Subcutaneous abdominal adipose tissue (tissue), 5 donors: ENCODE data around the gene MLH3.

Experiments
- H3K27ac ChIP-seq: one replicate; pipeline ENCODE4 v1.7.0; 2013; ENCODE audit warnings: low read depth, mild to moderate bottlenecking, inconsistent platforms, low read length, moderate library complexity
- H3K27me3 ChIP-seq, 5 donors: one replicate each; pipeline ENCODE4 v1.7.0; 2013; ENCODE audit warnings: low read length in 5 of 5, inconsistent platforms in 1 of 5; ENCODE audit not compliant: control insufficient read depth in 5 of 5, insufficient read depth in 4 of 5
- H3K36me3 ChIP-seq, 5 donors: one replicate each; pipeline ENCODE4 v1.7.0; 2013; ENCODE audit warnings: low read length in 5 of 5; ENCODE audit not compliant: control insufficient read depth in 5 of 5, insufficient read depth in 5 of 5
- H3K4me1 ChIP-seq, 5 donors: one replicate each; pipeline ENCODE4 v1.7.0; 2013; ENCODE audit warnings: low read length in 5 of 5, mild to moderate bottlenecking in 3 of 5, moderate library complexity in 1 of 5; ENCODE audit not compliant: control insufficient read depth in 5 of 5, insufficient read depth in 5 of 5
- H3K4me3 ChIP-seq, 5 donors: one replicate each; pipeline ENCODE4 v1.7.0; 2013; ENCODE audit warnings: low read length in 5 of 5, low read depth in 1 of 5
- H3K9ac ChIP-seq, 5 donors: one replicate each; pipeline ENCODE4 v1.7.0; 2013; ENCODE audit warnings: low read length in 5 of 5, mild to moderate bottlenecking in 4 of 5, moderate library complexity in 3 of 5
- H3K9me3 ChIP-seq, 5 donors: one replicate each; pipeline ENCODE4 v1.7.0; 2013; ENCODE audit warnings: low read length in 5 of 5; ENCODE audit not compliant: control insufficient read depth in 5 of 5
- donor health status: healthy.
- donor health status: healthy.
- donor health status: healthy.
- donor health status: healthy.
- donor health status: healthy.

MLH3 gene

DNA sequence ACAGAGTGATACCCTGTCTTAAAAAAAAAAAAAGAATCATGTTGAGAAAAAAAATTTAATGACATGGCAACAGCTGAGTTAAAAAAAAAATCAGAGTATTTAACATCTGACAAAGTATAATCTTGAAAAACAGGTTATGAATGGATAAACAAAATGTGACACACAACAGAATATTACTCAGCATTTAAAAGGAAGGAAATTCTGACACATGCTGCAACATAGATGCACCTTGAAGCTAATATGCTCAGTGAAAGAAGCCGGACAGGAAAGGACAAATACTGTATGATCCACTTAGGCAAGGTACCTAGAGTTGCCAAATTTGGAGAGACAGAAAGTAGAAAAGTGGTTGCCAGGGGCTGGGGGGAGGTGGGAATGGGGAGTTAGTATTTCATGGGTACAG is 67.9 kb downstream of the MLH3 start:
- no peak overlapping the region for H3K27ac ChIP-seq
- H3K36me3 ChIP-seq = no peaks in the 10 kb centered on the region
- H3K9me3 ChIP-seq = no peaks in the 10 kb centered on the region
- no peaks in the 10 kb centered on the region for H3K27me3 ChIP-seq
- no peak overlapping the region for H3K9ac ChIP-seq
- no peak overlapping the region for H3K4me3 ChIP-seq
- H3K4me1 ChIP-seq = peaks cover 2 to 29% (median 21%) of the 10 kb centered on the region in 5 donors

- Histone ChIP-seq H3K27me3 (no peaks in the 10 kb centered on the region), H3K36me3 (no peaks in the 10 kb centered on the region), H3K4me3 (no peak overlapping the region), H3K27ac (no peak overlapping the region), H3K9me3 (no peaks in the 10 kb centered on the region), H3K9ac (no peak overlapping the region), H3K4me1 (peaks cover 2 to 36% (median 27%) of the 10 kb centered on the region in 5 donors)
Observed at GRCh38 chr14:74982661-74983060, 68.6 kb downstream of the MLH3 start.

DNA sequence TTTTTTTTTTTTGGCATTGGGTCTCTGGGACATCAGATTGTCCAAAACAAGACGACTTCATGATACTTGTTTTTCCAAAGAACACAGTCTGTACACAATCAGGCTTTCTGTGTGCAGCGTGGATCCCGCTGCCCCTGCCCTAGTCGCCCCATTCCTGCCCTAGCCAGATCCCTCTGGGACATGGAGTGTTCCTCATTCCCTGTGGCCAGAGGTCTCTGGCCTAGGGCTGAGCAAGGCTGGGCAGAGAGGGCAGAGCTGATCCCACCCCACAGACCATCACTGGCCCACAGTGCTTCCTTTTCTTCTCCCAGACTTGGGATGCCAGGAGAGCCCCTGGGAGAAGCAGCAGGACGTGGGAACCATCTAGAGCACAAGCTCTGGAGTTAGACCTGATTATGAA is 69.4 kb downstream of the MLH3 start:
- H3K27ac ChIP-seq = no peak overlapping the region
- no peaks in the 10 kb centered on the region for H3K36me3 ChIP-seq
- H3K9me3 ChIP-seq = no peaks in the 10 kb centered on the region
- H3K9ac ChIP-seq = no peak overlapping the region
- no peak overlapping the region for H3K4me3 ChIP-seq
- H3K27me3 ChIP-seq = no peaks in the 10 kb centered on the region
- H3K4me1 ChIP-seq = peaks cover 2 to 38% (median 29%) of the 10 kb centered on the region in 5 donors

DNA sequence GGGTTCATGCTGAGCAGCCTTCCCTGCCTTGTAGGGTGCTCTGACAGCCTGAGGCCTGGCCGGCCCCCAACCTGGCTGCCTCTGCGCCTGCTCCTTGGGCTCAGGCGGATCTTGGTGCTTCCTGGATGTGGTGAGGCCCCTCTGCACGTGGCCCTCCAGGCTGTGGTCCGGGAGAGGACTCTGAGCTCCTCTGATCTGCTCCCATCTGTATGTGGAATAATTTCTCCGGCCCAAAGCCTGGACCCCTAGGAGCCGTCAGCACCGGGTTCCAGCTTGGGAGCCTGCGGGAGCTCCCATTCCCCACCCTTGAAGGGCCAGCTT is 69.8 kb downstream of the MLH3 start:
- H3K9me3 ChIP-seq = no peaks in the 10 kb centered on the region
- H3K27ac ChIP-seq = no peak overlapping the region
- no peaks in the 10 kb centered on the region for H3K36me3 ChIP-seq
- peaks cover 2 to 42% (median 31%) of the 10 kb centered on the region in 5 donors for H3K4me1 ChIP-seq
- H3K4me3 ChIP-seq = no peak overlapping the region
- no peaks in the 10 kb centered on the region for H3K27me3 ChIP-seq
- H3K9ac ChIP-seq = peak overlapping the region in 1 of 5 donors; percentile 2

- Histone ChIP-seq H3K9me3 (no peaks in the 10 kb centered on the region), H3K9ac (peak overlapping the region in 1 of 5 donors; percentile 2), H3K27ac (no peak overlapping the region), H3K27me3 (no peaks in the 10 kb centered on the region), H3K36me3 (no peaks in the 10 kb centered on the region), H3K4me3 (no peak overlapping the region), H3K4me1 (peaks cover 2 to 42% (median 33%) of the 10 kb centered on the region in 5 donors)
Observed at GRCh38 chr14:74980731-74981461, 70.4 kb downstream of the MLH3 start.

- H3K9ac ChIP-seq = no peak overlapping the region
- H3K27ac ChIP-seq = no peak overlapping the region
- peaks cover 2 to 45% (median 33%) of the 10 kb centered on the region in 5 donors for H3K4me1 ChIP-seq
Observed at GRCh38 chr14:74980398-74980730, 70.9 kb downstream of the MLH3 start.

DNA sequence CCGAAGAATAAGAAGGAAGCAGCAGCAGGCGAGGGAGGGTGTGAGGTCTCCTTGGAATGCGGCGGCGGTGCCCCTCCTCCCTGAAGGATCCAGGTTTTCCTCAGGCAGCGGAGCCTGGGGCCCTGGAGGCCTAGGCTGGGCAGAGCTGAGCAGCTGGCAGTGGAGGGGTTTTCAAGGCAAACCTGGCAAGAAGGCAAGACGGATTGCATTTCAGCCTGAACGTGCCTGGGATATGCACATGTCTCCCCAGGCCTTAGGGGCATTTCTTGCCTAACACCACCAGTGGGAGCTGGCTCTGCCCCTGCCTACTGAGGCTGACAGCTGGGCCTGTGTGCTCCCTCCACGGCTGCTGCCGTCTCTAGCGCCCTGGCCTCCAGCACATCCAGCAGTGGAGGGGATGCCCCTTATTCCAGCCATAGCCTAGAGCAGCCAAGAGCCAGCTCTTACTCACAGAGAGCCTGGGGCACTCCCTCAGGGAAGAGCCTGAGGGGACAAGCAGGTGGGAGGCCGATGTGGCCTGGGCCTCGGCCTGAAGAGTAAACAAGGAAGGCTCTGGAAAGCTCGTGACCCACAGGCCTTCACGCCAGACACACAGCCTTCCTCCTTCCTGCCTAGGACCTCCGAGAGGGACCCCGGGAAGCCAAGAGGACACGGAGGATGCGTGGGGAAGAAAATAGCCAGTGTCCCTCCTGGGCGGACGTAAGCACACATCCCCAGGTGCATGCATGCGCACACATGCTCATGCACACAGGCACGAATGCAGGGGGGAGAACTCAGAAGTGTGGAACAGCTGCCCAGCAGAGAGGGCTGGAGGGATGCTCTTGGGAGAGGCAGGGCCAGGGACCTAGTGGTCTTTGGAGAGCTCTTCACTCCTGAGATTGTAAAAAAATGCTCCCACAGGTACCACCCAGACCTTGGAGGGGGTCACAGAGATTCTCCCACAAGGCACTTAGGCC is 71.5 kb downstream of the MLH3 start:
- Histone ChIP-seq H3K9ac (peak overlapping the region in 1 of 5 donors; percentile 27), H3K27ac (no peak overlapping the region), H3K9me3 (no peaks in the 10 kb centered on the region), H3K4me3 (no peak overlapping the region), H3K4me1 (peaks cover 2 to 51% (median 36%) of the 10 kb centered on the region in 5 donors), H3K27me3 (no peaks in the 10 kb centered on the region), H3K36me3 (no peaks in the 10 kb centered on the region)

More at GRCh38 chr14:74980398-74980730, 70.9 kb downstream of the MLH3 start:
- Histone ChIP-seq H3K36me3 (no peaks in the 10 kb centered on the region), H3K27me3 (no peaks in the 10 kb centered on the region), H3K4me3 (no peak overlapping the region), H3K9me3 (no peaks in the 10 kb centered on the region)

- no peak overlapping the region for H3K27ac ChIP-seq
Observed at GRCh38 chr14:74979029-74979428, 72.2 kb downstream of the MLH3 start.

DNA sequence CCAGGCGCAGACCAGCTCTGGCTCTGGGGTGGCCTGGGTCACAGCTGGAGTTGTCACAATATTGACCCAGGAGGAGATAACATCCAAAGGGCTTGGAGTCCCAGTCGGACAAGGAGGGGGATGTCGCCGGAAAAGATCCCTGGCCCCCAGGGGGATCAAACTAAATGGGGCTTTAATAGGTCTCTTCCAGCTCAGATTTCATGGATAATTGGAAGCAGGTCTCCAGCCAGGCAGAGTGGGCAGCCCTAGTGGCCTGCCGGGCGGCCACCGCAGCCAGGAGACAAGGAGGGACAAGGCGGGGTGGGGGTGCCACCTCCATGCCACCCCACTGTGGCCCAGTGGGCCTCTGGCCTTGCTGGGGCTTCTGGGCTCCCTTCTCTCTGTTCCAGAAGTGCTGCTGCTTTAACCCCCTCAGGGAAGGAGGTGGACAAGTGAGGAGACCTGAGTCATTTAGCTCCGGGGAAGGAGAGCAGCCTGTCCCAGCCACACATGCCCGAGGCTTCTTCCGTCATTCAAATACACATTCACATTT is 72.8 kb downstream of the MLH3 start:
- Histone ChIP-seq H3K27ac (no peak overlapping the region), H3K4me1 (peaks cover 7 to 63% (median 48%) of the 10 kb centered on the region in 5 donors), H3K27me3 (no peaks in the 10 kb centered on the region), H3K9me3 (no peaks in the 10 kb centered on the region), H3K4me3 (no peak overlapping the region), H3K9ac (no peak overlapping the region), H3K36me3 (no peaks in the 10 kb centered on the region)

More at GRCh38 chr14:74979029-74979428, 72.2 kb downstream of the MLH3 start:
- H3K4me3 ChIP-seq = no peak overlapping the region
- H3K9me3 ChIP-seq = no peaks in the 10 kb centered on the region
- H3K27me3 ChIP-seq = no peaks in the 10 kb centered on the region
- peaks cover 7 to 58% (median 43%) of the 10 kb centered on the region in 5 donors for H3K4me1 ChIP-seq
- no peaks in the 10 kb centered on the region for H3K36me3 ChIP-seq
- no peak overlapping the region for H3K9ac ChIP-seq

GRCh38 chr14:74977901-74978385 is 73.3 kb downstream of the MLH3 start:
- no peaks in the 10 kb centered on the region for H3K27me3 ChIP-seq
- H3K9me3 ChIP-seq = no peaks in the 10 kb centered on the region
- H3K36me3 ChIP-seq = no peaks in the 10 kb centered on the region
- H3K4me3 ChIP-seq = no peak overlapping the region
- H3K9ac ChIP-seq = no peak overlapping the region
- H3K4me1 ChIP-seq = peaks cover 7 to 68% (median 51%) of the 10 kb centered on the region in 5 donors
- H3K27ac ChIP-seq = no peak overlapping the region
